OCI-LY7 (cell line): ENCODE results near the gene PARVB.

ENCODE experiments used
- EZH2phosphoT487 ChIP-seq: fragments of 200-600 bp; sonication (generic); IDR thresholded peaks from 2 replicates; pipeline ENCODE4 v1.6.1; 2018; ENCODE audit warnings: low read depth, borderline replicate concordance, mild to moderate bottlenecking, mixed run types, antibody characterized with exemption, low read length, moderate library complexity, mixed read lengths
- TF ChIP-seq, protein P1 (sequence below): fragments of 200-600 bp; sonication (generic); conservative IDR thresholded peaks from 2 replicates; pipeline ENCODE4 v1.5.1; 2014; ENCODE audit warnings: mild to moderate bottlenecking, antibody characterized with exemption, low read length, moderate library complexity, mixed read lengths

DNA sequence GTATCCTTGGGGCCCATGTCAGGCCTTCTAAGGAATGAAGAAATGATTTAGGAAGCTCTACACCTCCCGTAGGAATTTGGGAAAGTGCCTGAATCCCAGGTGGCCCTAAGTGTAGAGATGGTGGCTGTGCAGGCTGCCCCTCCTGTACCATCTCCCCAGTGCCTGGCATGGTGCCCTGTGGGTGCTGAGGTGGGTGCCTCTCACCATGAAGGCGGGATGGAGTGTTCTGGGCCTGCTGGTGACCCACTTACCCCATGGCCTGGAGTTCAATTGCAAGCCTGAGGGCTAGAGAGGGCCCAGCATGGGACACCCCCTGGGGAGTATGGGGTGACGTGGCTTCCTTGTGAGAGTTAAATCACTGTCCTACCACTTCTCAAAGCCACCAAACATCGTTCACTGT lies 49.1 kb upstream of the PARVB start:
- TF ChIP-seq, protein P1, sequence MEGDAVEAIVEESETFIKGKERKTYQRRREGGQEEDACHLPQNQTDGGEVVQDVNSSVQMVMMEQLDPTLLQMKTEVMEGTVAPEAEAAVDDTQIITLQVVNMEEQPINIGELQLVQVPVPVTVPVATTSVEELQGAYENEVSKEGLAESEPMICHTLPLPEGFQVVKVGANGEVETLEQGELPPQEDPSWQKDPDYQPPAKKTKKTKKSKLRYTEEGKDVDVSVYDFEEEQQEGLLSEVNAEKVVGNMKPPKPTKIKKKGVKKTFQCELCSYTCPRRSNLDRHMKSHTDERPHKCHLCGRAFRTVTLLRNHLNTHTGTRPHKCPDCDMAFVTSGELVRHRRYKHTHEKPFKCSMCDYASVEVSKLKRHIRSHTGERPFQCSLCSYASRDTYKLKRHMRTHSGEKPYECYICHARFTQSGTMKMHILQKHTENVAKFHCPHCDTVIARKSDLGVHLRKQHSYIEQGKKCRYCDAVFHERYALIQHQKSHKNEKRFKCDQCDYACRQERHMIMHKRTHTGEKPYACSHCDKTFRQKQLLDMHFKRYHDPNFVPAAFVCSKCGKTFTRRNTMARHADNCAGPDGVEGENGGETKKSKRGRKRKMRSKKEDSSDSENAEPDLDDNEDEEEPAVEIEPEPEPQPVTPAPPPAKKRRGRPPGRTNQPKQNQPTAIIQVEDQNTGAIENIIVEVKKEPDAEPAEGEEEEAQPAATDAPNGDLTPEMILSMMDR: no peak
- TF ChIP-seq EZH2phosphoT487: no peak
